Right ventricle myocardium inferior (tissue), 1 donor: ENCODE results near the gene NEUROD1. TPM values are rescaled to one million over a fixed set of nuclear protein-coding genes. Genes with fewer than 3 reads are reported as not detected.

Source experiments
- ATAC-seq: fragments of 200-7000 bp; cut with Tn5 transposase; one replicate; pipeline ENCODE4 v1.9.1; 2020; ENCODE audit warnings: mild to moderate bottlenecking, moderate library complexity
- DNase-seq: peaks from one replicate; pipeline ENCODE4 v3.0.0; 2021; ENCODE audit errors: missing footprints
- intact Hi-C: fragments of 100-400 bp; cut with DNase I; formaldehyde crosslinking; loops from one replicate; pipeline ENCODE4 v1.11.0; 2022
- total RNA-seq: library from RNA; stranded (reverse); fragmentation: NEBNext Ultra II Directional; extraction: Animal tissue kit (Norgen Biotek cat#: 25700); gene quantifications from one replicate; pipeline ENCODE4 v1.2.1, GENCODE V29; 2021
- donor health status: DM: no; HTN: yes; CAD: no; lungs with severe emphysema.

The NEUROD1 gene
- total RNA-seq, 1 donor from 2014 or later, result not detected

- ATAC-seq, result no peak
- no peak for DNase-seq
- intact Hi-C loops, result no loop called here
Measured at GRCh38 chr2:181649436-181649979, 30.8 kb downstream of the NEUROD1 start.

- ATAC-seq (no peak), DNase-seq (no peak)
- intact Hi-C loops, result no loop called here
Measured at GRCh38 chr2:181648478-181649155, 31.7 kb downstream of the NEUROD1 start.

- DNase-seq, result no peak
- ATAC-seq, result no peak
- intact Hi-C loops, result no loop called here
Measured at GRCh38 chr2:181646415-181646987, 33.8 kb downstream of the NEUROD1 start.

GRCh38 chr2:181643151-181643550, 37.2 kb downstream of the NEUROD1 start:
- ATAC-seq, result no peak
- no peak for DNase-seq
- intact Hi-C loops, result no loop called here

GRCh38 chr2:181642086-181642485, 38.2 kb downstream of the NEUROD1 start:
- intact Hi-C loops, result no loop called here
- ATAC-seq (no peak), DNase-seq (no peak)

GRCh38 chr2:181639686-181640085, 40.6 kb downstream of the NEUROD1 start:
- DNase-seq (no peak), ATAC-seq (no peak)

GRCh38 chr2:181632733-181633401, 47.5 kb downstream of the NEUROD1 start:
- ATAC-seq, result no peak
- DNase-seq, result no peak
- intact Hi-C loops, result no loop called here

More at GRCh38 chr2:181639686-181640085, 40.6 kb downstream of the NEUROD1 start:
- intact Hi-C loops, result no loop called here

- DNase-seq (no peak), ATAC-seq (no peak)
- intact Hi-C loops, result no loop called here
Measured at GRCh38 chr2:181628590-181629585, 51.4 kb downstream of the NEUROD1 start.

- DNase-seq, result no peak
- ATAC-seq, result no peak
- intact Hi-C loops, result no loop called here
Measured at GRCh38 chr2:181627545-181627944, 52.8 kb downstream of the NEUROD1 start.

- no peak for DNase-seq
- intact Hi-C loops, result no loop called here
- no peak for ATAC-seq
Measured at GRCh38 chr2:181626671-181627070, 53.6 kb downstream of the NEUROD1 start.

Other genes with a start within 250 kb of the NEUROD1 start
- gene ITGA4, start 223.1 kb downstream of the NEUROD1 start, total RNA-seq, result 1.8 TPM
- gene CERKL, start 23.4 kb downstream of the NEUROD1 start, total RNA-seq, result not detected
- gene ITPRID2, start 211.2 kb upstream of the NEUROD1 start, total RNA-seq, result 64.5 TPM